Measurements from ENCODE around the gene SFXN1.

Gene SFXN1

GRCh38 chr5:175569701-175570100, 91.3 kb downstream of the SFXN1 start:
- DNase-seq (ENCODE audit: low read depth in 1 of 2, low spot score in 1 of 2) = no peak

GRCh38 chr5:175572886-175573285, 94.5 kb downstream of the SFXN1 start:
- no peak for DNase-seq (ENCODE audit: low read depth in 1 of 2, low spot score in 1 of 2)

- DNase-seq (ENCODE audit: low read depth in 1 of 2, low spot score in 1 of 2) = no peak
Measured at GRCh38 chr5:175573493-175574269, 95.3 kb downstream of the SFXN1 start.

- DNase-seq (ENCODE audit: low read depth in 1 of 2, low spot score in 1 of 2) = no peak
Measured at GRCh38 chr5:175575301-175575700, 96.9 kb downstream of the SFXN1 start.

- DNase-seq (ENCODE audit: low read depth in 1 of 2, low spot score in 1 of 2) = no peak
Measured at GRCh38 chr5:175576096-175576495, 97.7 kb downstream of the SFXN1 start.

- no peak for DNase-seq (ENCODE audit: low read depth in 1 of 2, low spot score in 1 of 2)
Measured at GRCh38 chr5:175576591-175576990, 98.2 kb downstream of the SFXN1 start.
